ENCODE measurements around the gene CDC16.

DNA sequence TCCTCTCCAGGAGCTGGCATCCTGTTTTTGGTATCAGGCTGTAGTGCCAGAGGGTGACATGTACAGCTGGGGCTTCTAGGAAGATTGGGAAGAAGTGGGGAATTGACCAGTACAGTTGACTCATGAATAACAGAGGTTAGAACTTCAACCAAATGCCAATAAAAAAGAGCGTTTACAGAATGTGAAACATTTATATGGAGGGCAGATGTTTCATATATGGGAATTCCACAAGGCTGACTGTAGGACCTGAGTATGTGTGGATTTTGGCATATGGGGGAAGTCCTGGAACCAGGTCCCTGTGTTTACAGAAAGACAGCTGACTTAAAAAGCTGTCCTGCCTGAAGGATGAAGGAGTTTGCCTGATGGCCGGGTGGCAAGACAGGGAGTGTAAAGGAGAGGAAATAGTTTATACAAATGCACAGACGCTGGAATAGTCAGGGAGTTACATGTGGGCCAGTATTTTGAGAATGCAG, 84.8 kb downstream of the CDC16 start:
- TF ChIP-seq, protein P1, sequence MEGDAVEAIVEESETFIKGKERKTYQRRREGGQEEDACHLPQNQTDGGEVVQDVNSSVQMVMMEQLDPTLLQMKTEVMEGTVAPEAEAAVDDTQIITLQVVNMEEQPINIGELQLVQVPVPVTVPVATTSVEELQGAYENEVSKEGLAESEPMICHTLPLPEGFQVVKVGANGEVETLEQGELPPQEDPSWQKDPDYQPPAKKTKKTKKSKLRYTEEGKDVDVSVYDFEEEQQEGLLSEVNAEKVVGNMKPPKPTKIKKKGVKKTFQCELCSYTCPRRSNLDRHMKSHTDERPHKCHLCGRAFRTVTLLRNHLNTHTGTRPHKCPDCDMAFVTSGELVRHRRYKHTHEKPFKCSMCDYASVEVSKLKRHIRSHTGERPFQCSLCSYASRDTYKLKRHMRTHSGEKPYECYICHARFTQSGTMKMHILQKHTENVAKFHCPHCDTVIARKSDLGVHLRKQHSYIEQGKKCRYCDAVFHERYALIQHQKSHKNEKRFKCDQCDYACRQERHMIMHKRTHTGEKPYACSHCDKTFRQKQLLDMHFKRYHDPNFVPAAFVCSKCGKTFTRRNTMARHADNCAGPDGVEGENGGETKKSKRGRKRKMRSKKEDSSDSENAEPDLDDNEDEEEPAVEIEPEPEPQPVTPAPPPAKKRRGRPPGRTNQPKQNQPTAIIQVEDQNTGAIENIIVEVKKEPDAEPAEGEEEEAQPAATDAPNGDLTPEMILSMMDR (conservative IDR thresholded peaks at IDR 0.05; ENCODE audit: low read depth, low read length), result no peak
- TF ChIP-seq EZH2 (IDR thresholded peaks at IDR 0.05; ENCODE audit: borderline replicate concordance, low read depth, low read length, poor library complexity, severe bottlenecking), result no peak

All from A673 (cell line).